Measurements from ENCODE around the gene MTM1.

GRCh38 chrX:150602296-150602695 is 33.9 kb downstream of the MTM1 start:
- TF ChIP-seq CTCF (IDR thresholded peaks at IDR 0.05) (no peak), POLR2A (IDR thresholded peaks at IDR 0.05) (no peak)
